Liver (tissue), 9 donors: ENCODE results near the gene CPNE5. TPM values are rescaled to one million over a fixed set of nuclear protein-coding genes. Genes with fewer than 3 reads are reported as not detected.

Experiments
- DNase-seq: peaks from one replicate; pipeline ENCODE4 v3.0.0-alpha.2; 2017; ENCODE audit warnings: low spot score
- H3K27ac ChIP-seq, 2 donors: one replicate each; pipeline ENCODE4 v1.7.0; 2013; ENCODE audit warnings: inconsistent platforms in 2 of 2, low read length in 2 of 2, control low read depth in 1 of 2, low read depth in 1 of 2, mild to moderate bottlenecking in 1 of 2
- H3K27me3 ChIP-seq, 4 donors: one replicate each; pipeline versions ENCODE4 v1.6.1 to v1.7.0; 2013; ENCODE audit warnings: low read length in 3 of 4, inconsistent platforms in 1 of 4, mild to moderate bottlenecking in 1 of 4, moderate library complexity in 1 of 4; ENCODE audit not compliant: control insufficient read depth in 4 of 4, insufficient read depth in 4 of 4
- H3K36me3 ChIP-seq, 4 donors: one replicate each; pipeline versions ENCODE4 v1.6.1 to v1.7.0; 2013; ENCODE audit warnings: low read length in 3 of 4, mild to moderate bottlenecking in 3 of 4, low read depth in 1 of 4, moderate library complexity in 1 of 4; ENCODE audit not compliant: control insufficient read depth in 4 of 4, insufficient read depth in 3 of 4
- H3K4me1 ChIP-seq, 4 donors: one replicate each; pipeline versions ENCODE4 v1.6.1 to v1.7.0; 2013; ENCODE audit warnings: low read length in 3 of 4, mild to moderate bottlenecking in 3 of 4, moderate library complexity in 1 of 4; ENCODE audit not compliant: control insufficient read depth in 4 of 4, insufficient read depth in 4 of 4
- H3K4me3 ChIP-seq, 3 donors: one replicate each; pipeline versions ENCODE4 v1.6.1 to v1.7.0; 2013; ENCODE audit warnings: low read length in 3 of 3, control low read depth in 1 of 3, low read depth in 1 of 3, mild to moderate bottlenecking in 1 of 3
- H3K9ac ChIP-seq, 2 donors: one replicate each; pipeline ENCODE4 v1.7.0; 2013; ENCODE audit warnings: low read length in 2 of 2, mild to moderate bottlenecking in 2 of 2, moderate library complexity in 2 of 2, control low read depth in 1 of 2, low read depth in 1 of 2
- H3K9me3 ChIP-seq, 4 donors: one replicate each; pipeline versions ENCODE4 v1.6.1 to v1.7.0; 2013; ENCODE audit warnings: low read length in 3 of 4; ENCODE audit not compliant: control insufficient read depth in 4 of 4
- ATF3 ChIP-seq: IDR thresholded peaks from 2 replicates; pipeline ENCODE4 v1.6.1; 2016; ENCODE audit warnings: antibody characterized with exemption
- CTCF ChIP-seq: fragments of 150-350 bp; IDR thresholded peaks from 2 replicates; pipeline ENCODE4 v1.5.1; 2017; ENCODE audit warnings: improper control_type of control experiment, low read depth, low read length; ENCODE audit not compliant: missing input control
- EGR1 ChIP-seq, 2 donors: IDR thresholded peaks; 2 replicates each; pipeline ENCODE4 v1.6.1; 2016 to 2018; ENCODE audit warnings: antibody characterized with exemption in 2 of 2, low read depth in 2 of 2
- FOXA1 ChIP-seq: IDR thresholded peaks from 2 replicates; pipeline ENCODE4 v1.6.1; 2016; ENCODE audit warnings: antibody characterized with exemption
- FOXA2 ChIP-seq: IDR thresholded peaks from 2 replicates; pipeline ENCODE4 v1.6.1; 2016; ENCODE audit warnings: antibody characterized with exemption
- GABPA ChIP-seq, 2 donors: IDR thresholded peaks in 1 of 2; conservative IDR thresholded peaks in 1 of 2; 2 replicates each; pipeline ENCODE4 v1.6.1; 2016; ENCODE audit warnings: antibody characterized with exemption in 2 of 2, mild to moderate bottlenecking in 1 of 2, moderate library complexity in 1 of 2
- HNF4A ChIP-seq, 2 donors: conservative IDR thresholded peaks; 2 replicates each; pipeline ENCODE4 v1.6.1; 2016; ENCODE audit warnings: antibody characterized with exemption in 2 of 2, mild to moderate bottlenecking in 2 of 2
- HNF4G ChIP-seq: IDR thresholded peaks from 2 replicates; pipeline ENCODE4 v1.6.1; 2016; ENCODE audit warnings: antibody characterized with exemption
- JUND ChIP-seq, 2 donors: IDR thresholded peaks; 2 replicates each; pipeline ENCODE4 v1.6.1; 2016; ENCODE audit warnings: antibody characterized with exemption in 2 of 2
- MAX ChIP-seq: IDR thresholded peaks from 2 replicates; pipeline ENCODE4 v1.6.1; 2016; ENCODE audit warnings: antibody characterized with exemption
- NR2F2 ChIP-seq: IDR thresholded peaks from 2 replicates; pipeline ENCODE4 v1.6.1; 2016; ENCODE audit warnings: antibody characterized with exemption
- RAD21 ChIP-seq, 2 donors: IDR thresholded peaks; 2 replicates each; pipeline ENCODE4 v1.6.1; 2016; ENCODE audit warnings: antibody characterized with exemption in 2 of 2, mild to moderate bottlenecking in 2 of 2
- REST ChIP-seq: IDR thresholded peaks from 2 replicates; pipeline ENCODE4 v1.6.1; 2016; ENCODE audit warnings: antibody characterized with exemption, mild to moderate bottlenecking
- RXRA ChIP-seq, 2 donors: IDR thresholded peaks; 2 replicates each; pipeline ENCODE4 v1.6.1; 2017 to 2018; ENCODE audit warnings: antibody characterized with exemption in 2 of 2, mild to moderate bottlenecking in 1 of 2
- SP1 ChIP-seq: IDR thresholded peaks from 2 replicates; pipeline ENCODE4 v1.6.1; 2018; ENCODE audit warnings: antibody characterized with exemption, mild to moderate bottlenecking
- TAF1 ChIP-seq: conservative IDR thresholded peaks from 2 replicates; pipeline ENCODE4 v1.6.1; 2016; ENCODE audit warnings: antibody characterized with exemption, mild to moderate bottlenecking
- YY1 ChIP-seq: IDR thresholded peaks from 2 replicates; pipeline ENCODE4 v1.6.1; 2016; ENCODE audit warnings: antibody characterized with exemption, mild to moderate bottlenecking
- ZBTB33 ChIP-seq: IDR thresholded peaks from 2 replicates; pipeline ENCODE4 v1.6.1; 2016; ENCODE audit warnings: antibody characterized with exemption
- WGBS: extraction: QIAGEN DNeasy Blood & Tissue Kit; methylation state at CpG from one replicate; pipeline ENCODE4 v1.1.7; 2013; 5-methylcytosine and 5-hydroxymethylcytosine counted together
- polyA plus RNA-seq, 2 donors: library from polyadenylated mRNA; stranded (reverse) in 1 of 2; unstranded in 1 of 2; fragments of 200-250 nt in 1 of 2; fragments of >200 nt in 1 of 2; fragmentation: Nextera tagmentation in 1 of 2; extraction: Ambion mirVana in 1 of 2; gene quantifications; one replicate each; pipeline versions ENCODE4 v1.2.1 to v1.2.3, GENCODE V29; 2013 to 2015
- total RNA-seq, 2 donors: library from RNA; depleted of rRNA; stranded (reverse); fragments of >200 nt; gene quantifications; one replicate each; pipeline ENCODE4 v1.2.3, GENCODE V29; 2014
- donor health status: healthy.
- donor health status: healthy.
- donor health status: healthy.
- donor health status: healthy.
- donor health status: healthy.

Gene CPNE5
- total and polyA plus RNA-seq, 4 donors = 0.24 to 1.1 (median 0.44) TPM

- TF ChIP-seq SP1 = no peak
- no peak for TF ChIP-seq NR2F2
- TF ChIP-seq HNF4A (conservative IDR thresholded peaks at IDR 0.05) = peak in 1 of 2 donors; percentile 7
- TF ChIP-seq GABPA (IDR thresholded peaks at IDR 0.05 in 1 of 2, conservative IDR thresholded peaks at IDR 0.05 in 1 of 2) = peak; percentile 17 to 28
- TF ChIP-seq ATF3 = no peak
- TF ChIP-seq RAD21 (IDR thresholded peaks at IDR 0.05) = peak in 1 of 2 donors; percentile 5
- TF ChIP-seq MAX = peak; percentile 51
- Histone ChIP-seq H3K36me3 (no peaks in the 10 kb centered on the region), H3K27me3 (no peaks in the 10 kb centered on the region), H3K9ac (no peak overlapping the region), H3K4me3 (no peak overlapping the region), H3K27ac (peak overlapping the region in 1 of 2 donors; percentile 4), H3K4me1 (peaks cover 3 to 21% (median 12%) of the 10 kb centered on the region in 4 donors), H3K9me3 (no peaks in the 10 kb centered on the region)
- WGBS = 61% methylated on average over 3 of the region's 3 CpGs
- no peak for DNase-seq
These were observed 32.4 kb upstream of the CPNE5 start for GRCh38 chr6:36871686-36872085.

- Histone ChIP-seq H3K27ac (no peak overlapping the region), H3K36me3 (peaks cover 0 to 3% (median 0%) of the 10 kb centered on the region in 4 donors), H3K9me3 (no peaks in the 10 kb centered on the region), H3K27me3 (no peaks in the 10 kb centered on the region), H3K4me3 (no peak overlapping the region), H3K9ac (no peak overlapping the region), H3K4me1 (peaks cover 0 to 4% (median 3%) of the 10 kb centered on the region in 4 donors)
- TF ChIP-seq EGR1 (IDR thresholded peaks at IDR 0.05; ENCODE audit: low read depth in 2 of 2) (no peak), HNF4A (conservative IDR thresholded peaks at IDR 0.05) (no peak), JUND (IDR thresholded peaks at IDR 0.05) (no peak), REST (no peak), HNF4G (no peak), SP1 (no peak), ZBTB33 (no peak), RXRA (IDR thresholded peaks at IDR 0.05) (no peak), FOXA2 (no peak), ATF3 (no peak), YY1 (no peak), TAF1 (no peak), CTCF (no peak), RAD21 (IDR thresholded peaks at IDR 0.05) (no peak), MAX (no peak), NR2F2 (no peak), GABPA (IDR thresholded peaks at IDR 0.05 in 1 of 2, conservative IDR thresholded peaks at IDR 0.05 in 1 of 2) (no peak), FOXA1 (no peak)
- 89% methylated on average over 4 of the region's 4 CpGs for WGBS
- DNase-seq = no peak
These were observed 28.4 kb upstream of the CPNE5 start for GRCh38 chr6:36867471-36868224.
